ENCODE results near the gene SOX14.

The SOX14 gene

GRCh38 chr3:137789236-137789635 lies 25.1 kb downstream of the SOX14 start:
- no peak overlapping the region for H3K4me3 Mint-ChIP-seq
- H3K9me3 Mint-ChIP-seq, result no peaks in the 10 kb centered on the region
- DNase-seq (ENCODE audit: low spot score in 2 of 2) (no peak), ATAC-seq (no peak)
- no peaks in the 10 kb centered on the region for H3K4me1 Mint-ChIP-seq
- H3K27ac Mint-ChIP-seq, result no peak overlapping the region
- no peaks in the 10 kb centered on the region for H3K36me3 Mint-ChIP-seq

GRCh38 chr3:137792626-137793271 lies 28.6 kb downstream of the SOX14 start:
- no peak for DNase-seq (ENCODE audit: low spot score in 2 of 2)
- Mint-ChIP-seq H3K36me3 (no peaks in the 10 kb centered on the region), H3K4me1 (no peaks in the 10 kb centered on the region), H3K4me3 (no peak overlapping the region), H3K27ac (no peak overlapping the region), H3K9me3 (no peaks in the 10 kb centered on the region)
- no peak for ATAC-seq

GRCh38 chr3:137796993-137797392 lies 32.9 kb downstream of the SOX14 start:
- ATAC-seq (no peak), DNase-seq (ENCODE audit: low spot score in 2 of 2) (no peak)
- Mint-ChIP-seq H3K9me3 (peaks cover 7% of the 10 kb centered on the region), H3K4me1 (no peaks in the 10 kb centered on the region), H3K27ac (no peak overlapping the region), H3K36me3 (no peaks in the 10 kb centered on the region), H3K4me3 (no peak overlapping the region)

GRCh38 chr3:137803215-137803614 lies 39.1 kb downstream of the SOX14 start:
- H3K4me3 Mint-ChIP-seq, result no peak overlapping the region
- no peaks in the 10 kb centered on the region for H3K36me3 Mint-ChIP-seq
- DNase-seq (ENCODE audit: low spot score in 2 of 2) (no peak), ATAC-seq (no peak)
- no peaks in the 10 kb centered on the region for H3K4me1 Mint-ChIP-seq
- H3K9me3 Mint-ChIP-seq, result peaks cover 12% of the 10 kb centered on the region
- no peak overlapping the region for H3K27ac Mint-ChIP-seq

- H3K4me1 Mint-ChIP-seq, result no peaks in the 10 kb centered on the region
Observed at GRCh38 chr3:137807998-137808397, 43.9 kb downstream of the SOX14 start.

GRCh38 chr3:137809509-137809908 lies 45.4 kb downstream of the SOX14 start:
- no peak for DNase-seq (ENCODE audit: low spot score in 2 of 2)
- no peak for ATAC-seq
- Mint-ChIP-seq H3K4me3 (no peak overlapping the region), H3K9me3 (peaks cover 12% of the 10 kb centered on the region), H3K27ac (no peak overlapping the region), H3K36me3 (no peaks in the 10 kb centered on the region), H3K4me1 (no peaks in the 10 kb centered on the region)

More at GRCh38 chr3:137807998-137808397, 43.9 kb downstream of the SOX14 start:
- ATAC-seq (no peak), DNase-seq (ENCODE audit: low spot score in 2 of 2) (no peak)
- peaks cover 17% of the 10 kb centered on the region for H3K9me3 Mint-ChIP-seq
- no peak overlapping the region for H3K27ac Mint-ChIP-seq
- no peaks in the 10 kb centered on the region for H3K36me3 Mint-ChIP-seq
- no peak overlapping the region for H3K4me3 Mint-ChIP-seq

- no peak overlapping the region for H3K27ac Mint-ChIP-seq
- DNase-seq (ENCODE audit: low spot score in 2 of 2), result no peak
- H3K9me3 Mint-ChIP-seq, result peaks cover 12% of the 10 kb centered on the region
- H3K4me3 Mint-ChIP-seq, result no peak overlapping the region
- H3K4me1 Mint-ChIP-seq, result no peaks in the 10 kb centered on the region
- no peak for ATAC-seq
- no peaks in the 10 kb centered on the region for H3K36me3 Mint-ChIP-seq
Observed at GRCh38 chr3:137812023-137812422, 47.9 kb downstream of the SOX14 start.

- Mint-ChIP-seq H3K36me3 (no peaks in the 10 kb centered on the region), H3K4me3 (no peak overlapping the region), H3K27ac (no peak overlapping the region), H3K4me1 (no peaks in the 10 kb centered on the region), H3K9me3 (peaks cover 4% of the 10 kb centered on the region)
- no peak for ATAC-seq
- no peak for DNase-seq (ENCODE audit: low spot score in 2 of 2)
Observed at GRCh38 chr3:137815251-137815650, 51.1 kb downstream of the SOX14 start.

All from stimulated activated effector memory CD8-positive, alpha-beta T cell treated with anti-CD3 and anti-CD28 coated beads, Interleukin-12 subunit alpha, Interleukin-12 subunit beta, amount 100 ng/mL, for 72 hours (primary cell).